C1 segment of cervical spinal cord (tissue), 14 donors: Measurements from ENCODE around the gene SCMH1.
A peak's percentile ranks its signal among the peaks of the same experiment; 100 is the strongest.
"Not testable (repeated sequence)": the region's sequence is repeated elsewhere in the genome, so short reads cannot be mapped to it uniquely, and the experiment has no call there.

Source experiments
- DNase-seq, 14 donors: peaks; one replicate each; lab custom pipeline; 2025; lab: John Stamatoyannopoulos, UW

Gene SCMH1

DNA sequence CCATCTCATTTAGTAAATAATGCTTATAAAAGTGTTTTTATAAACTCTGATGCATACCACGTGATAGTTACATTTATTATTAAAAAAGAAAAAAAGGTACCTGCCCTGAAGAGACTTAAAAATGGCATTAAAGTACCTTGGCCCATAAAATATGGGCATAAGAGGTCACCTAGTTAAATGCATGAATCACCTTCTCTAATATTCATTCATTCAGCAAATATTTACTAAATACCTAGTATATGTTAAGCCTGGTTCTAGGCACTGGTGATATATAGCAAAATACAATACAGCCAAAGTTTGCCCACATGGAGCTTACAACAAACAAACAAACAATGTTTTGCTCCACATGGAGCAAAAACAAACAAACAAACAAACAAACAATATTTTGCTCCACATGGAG is 87.0 kb downstream of the SCMH1 start:
- no peak for DNase-seq

DNA sequence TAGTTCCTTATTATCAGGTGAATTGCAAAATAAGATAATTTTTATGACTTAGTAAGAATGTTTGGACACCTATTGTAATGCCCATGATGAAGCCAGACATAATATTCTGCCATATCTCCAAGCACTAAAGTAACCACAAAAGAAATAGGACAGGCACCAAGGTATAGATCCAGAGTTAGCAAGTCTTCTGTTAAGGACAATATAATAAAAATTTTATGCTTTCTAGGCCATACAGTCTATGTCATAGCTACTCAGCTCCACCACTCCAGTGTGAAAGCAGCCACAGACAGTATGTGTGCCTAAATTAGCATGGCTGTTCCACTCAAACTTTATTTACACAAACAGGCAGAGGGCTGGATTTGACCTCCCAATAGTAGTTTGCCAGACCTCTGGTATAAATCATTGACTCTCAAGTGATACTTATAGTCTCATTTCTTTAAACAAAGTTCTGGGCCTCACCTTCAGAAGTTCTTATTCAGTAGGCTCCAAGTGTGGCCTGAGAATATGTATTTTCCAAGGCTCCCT is 88.3 kb downstream of the SCMH1 start:
- no peak for DNase-seq

DNA sequence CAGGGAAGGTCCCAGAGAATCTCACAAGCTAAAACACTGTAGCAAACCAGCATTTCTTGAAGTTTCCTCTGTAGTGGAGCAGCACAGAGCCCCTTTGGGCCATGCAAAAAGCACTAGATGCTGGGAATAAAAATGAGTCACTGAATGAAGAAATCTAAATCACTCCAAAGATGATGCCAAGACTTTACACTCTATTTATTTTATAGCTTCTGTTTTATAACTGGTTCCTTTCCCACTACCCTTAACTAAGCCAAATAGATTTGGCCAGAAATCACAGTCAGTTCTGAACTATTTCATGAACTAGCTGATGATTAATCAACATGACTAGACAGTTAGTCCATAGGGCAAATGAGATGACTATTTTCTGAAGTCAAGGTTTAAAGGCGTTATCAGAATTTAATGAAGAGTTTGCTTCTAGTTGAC is 89.5 kb downstream of the SCMH1 start:
- DNase-seq, result no peak

DNA sequence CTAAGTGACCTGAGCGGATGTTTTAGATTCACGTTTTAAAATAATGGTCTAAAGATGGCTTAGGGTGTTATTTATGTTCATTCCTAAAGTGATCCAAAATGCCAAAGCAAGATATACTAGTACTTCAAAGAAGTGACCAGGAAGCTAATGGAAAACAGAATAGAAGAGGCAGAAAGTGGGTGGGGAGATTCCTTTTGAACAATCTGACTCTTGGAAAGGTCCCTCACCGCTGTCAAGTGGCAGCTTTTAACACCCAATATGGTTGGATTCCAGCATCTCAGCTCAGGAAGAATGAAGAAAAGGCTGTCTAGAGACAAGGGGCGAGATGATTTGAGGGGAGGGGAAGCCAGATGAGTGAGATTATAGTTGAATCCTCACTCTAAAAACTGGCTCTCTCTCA is 90.3 kb downstream of the SCMH1 start:
- DNase-seq, result no peak

DNA sequence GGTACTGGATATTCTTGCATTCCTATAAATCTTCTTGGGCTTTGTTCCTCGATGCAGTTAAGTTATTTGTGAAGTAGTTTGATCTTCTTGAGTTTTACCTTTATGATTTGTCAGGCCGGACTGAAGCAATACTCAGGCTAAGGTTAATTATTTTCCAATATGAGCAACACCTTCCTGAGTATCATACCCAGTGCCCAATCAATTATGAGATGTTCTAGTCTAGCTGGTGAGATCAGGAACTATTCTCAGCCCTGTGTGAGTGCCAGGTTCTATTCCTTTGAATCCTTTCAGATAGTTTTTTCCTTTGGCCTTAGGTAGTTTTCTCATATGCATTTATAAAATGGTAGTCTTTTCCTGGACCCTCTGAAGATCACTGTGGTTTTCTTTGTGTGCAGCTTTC is 92.5 kb downstream of the SCMH1 start:
- DNase-seq, result no peak

DNA sequence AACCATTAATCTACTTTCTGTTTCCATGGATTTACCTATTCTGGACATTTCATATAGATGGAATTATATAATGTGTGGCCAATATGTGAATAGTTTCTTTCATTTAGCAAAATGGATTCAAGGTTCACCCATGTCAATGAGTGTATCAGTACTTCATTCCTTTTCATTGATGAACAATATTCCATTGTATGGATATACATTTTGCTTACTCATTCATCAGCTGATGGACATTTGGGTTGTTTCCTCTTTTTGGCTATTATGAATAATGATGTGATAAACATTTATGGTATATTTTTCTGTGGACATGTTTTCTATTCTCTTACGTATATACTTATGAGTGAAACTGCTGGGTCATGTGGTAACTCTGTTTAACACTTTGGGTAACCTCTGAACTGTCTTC is 97.8 kb downstream of the SCMH1 start:
- no peak for DNase-seq

DNA sequence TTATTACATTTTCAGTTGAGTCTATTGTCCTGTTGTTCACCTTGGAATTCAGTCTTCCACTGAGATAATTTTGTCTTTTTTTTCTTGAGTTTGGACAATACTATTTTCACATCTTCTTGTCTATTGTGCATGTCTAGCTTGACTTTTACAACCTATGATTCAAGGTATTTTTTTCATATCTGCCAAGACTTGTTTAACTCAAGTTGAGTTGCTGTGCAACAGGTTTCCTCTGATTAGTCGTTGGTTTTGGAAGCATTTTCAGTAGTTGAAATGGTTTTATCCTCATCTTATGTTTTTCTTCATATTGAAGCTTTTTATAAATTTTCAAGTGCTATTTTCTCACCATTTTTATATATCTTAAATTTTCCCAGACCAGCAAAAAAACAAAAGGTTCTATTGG is 103.6 kb downstream of the SCMH1 start:
- DNase-seq, result no peak

DNA sequence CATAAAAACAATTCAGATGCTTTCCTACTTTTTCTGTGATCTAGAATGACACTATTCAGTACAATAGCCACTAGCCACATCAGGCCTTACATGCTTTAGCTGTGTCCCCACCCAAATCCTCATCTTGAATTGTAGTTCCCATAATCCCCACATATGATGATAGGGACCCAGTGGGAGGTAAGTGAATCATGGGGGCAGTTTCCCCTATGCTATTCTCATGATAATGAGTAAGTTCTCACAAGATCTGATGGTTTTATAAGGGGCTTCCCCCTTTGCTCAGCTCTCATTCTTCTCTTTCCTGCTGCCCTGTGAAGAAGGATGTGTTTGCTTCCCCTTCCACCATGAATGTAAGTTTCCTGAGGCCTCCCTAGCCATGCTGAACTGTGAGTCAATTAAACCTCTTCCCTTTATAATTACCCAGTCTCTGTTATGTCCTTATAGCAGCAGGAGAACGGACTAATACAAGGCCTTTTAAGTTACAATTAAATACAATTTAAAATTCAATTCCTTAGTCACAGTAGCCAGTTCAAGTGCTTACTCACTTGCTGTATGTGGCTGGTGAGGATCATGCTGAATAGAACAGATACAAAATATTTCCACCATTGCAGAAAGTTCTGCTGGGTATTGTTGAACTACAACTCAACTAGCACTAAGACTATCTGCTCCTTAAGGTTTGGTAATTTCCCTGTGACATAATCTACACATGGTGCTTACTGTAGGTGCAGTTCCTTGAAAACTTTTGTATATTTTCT is 106.7 kb downstream of the SCMH1 start:
- DNase-seq, result no peak

DNA sequence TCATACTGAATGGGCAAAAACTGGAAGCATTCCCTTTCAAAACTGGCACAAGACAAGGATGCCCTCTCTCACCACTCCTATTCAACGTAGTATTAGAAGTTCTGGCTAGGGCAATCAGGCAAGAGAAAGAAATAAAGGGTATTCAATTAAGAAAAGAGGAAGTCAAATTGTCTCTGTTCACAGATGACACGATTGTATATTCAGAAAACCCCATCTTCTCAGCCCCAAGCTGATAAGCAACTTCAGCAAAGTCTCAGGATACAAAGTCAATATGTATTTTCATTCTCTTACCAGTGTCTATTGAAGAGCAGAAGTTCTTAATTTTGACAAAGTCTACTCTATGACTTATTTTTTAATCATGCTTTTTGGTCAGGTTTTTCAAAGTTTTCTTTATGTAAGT is 107.8 kb downstream of the SCMH1 start:
- DNase-seq, result not testable (repeated sequence)

DNA sequence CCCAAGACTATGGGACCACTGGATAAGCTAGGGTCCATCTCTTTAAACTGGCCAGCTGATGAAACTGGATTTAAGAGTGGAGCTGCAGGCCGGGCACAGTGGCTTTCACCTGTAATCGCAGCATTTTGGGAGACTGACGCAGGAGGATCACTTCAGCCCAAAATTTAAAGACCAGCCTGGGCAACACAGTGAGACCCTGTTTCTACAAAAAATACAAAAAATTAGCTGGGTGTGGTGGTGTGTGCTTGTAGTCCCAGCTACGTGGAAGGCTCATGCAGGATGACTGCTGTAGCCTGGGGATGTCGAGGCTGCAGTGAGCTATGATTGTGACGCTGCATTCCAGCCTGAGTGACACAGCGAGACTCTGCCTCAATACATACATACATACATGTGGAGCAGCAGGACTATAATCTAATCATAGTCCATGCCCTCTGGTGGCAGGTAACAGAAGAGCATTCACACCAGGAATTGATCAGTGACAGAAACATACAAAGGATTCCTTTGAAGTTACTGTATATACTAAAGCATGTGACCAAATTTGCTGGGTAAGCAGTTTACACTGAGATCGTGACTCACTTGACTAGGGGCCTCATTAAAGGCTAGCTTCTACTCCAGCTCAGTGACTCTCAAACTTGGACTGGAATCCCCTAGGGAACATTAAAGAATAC is 119.1 kb downstream of the SCMH1 start:
- no peak for DNase-seq

DNA sequence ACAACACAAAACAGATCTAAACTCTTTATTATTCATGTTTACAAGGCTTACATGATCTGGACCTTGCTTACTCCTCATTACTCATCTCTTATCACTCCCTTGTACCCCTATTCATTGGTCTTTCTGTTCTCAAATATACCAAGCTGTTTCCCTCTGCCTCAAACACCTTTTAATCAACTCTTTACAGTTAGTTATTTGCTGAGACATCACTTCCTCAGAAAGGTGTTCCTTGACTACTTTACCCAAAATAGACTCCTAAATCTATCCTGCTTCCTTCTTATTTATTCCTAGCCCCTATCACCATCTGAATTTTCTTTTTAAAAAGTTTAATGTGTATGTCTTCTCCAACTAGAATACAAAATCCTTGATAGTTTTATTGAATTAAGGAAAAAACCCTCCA is 120.0 kb downstream of the SCMH1 start:
- no peak for DNase-seq

DNA sequence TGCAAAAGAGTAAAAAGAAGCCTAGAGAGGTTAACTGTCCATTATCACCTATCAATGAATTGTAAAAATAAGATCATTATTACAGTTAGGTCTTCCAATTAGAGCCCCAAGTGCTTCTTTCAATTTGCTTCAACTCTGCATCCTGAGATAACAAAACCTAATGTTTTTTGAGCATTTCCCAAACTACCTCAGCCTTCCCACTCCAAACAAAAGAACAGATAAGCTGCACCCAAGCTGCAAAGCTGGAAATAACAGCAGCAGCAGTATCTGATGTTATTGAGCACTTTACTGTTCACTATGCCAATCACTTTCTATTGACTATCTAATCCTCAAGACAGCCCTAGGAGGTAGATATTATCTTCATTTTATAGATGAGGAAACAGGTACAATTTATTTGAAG is 123.5 kb downstream of the SCMH1 start:
- DNase-seq, result no peak

DNA sequence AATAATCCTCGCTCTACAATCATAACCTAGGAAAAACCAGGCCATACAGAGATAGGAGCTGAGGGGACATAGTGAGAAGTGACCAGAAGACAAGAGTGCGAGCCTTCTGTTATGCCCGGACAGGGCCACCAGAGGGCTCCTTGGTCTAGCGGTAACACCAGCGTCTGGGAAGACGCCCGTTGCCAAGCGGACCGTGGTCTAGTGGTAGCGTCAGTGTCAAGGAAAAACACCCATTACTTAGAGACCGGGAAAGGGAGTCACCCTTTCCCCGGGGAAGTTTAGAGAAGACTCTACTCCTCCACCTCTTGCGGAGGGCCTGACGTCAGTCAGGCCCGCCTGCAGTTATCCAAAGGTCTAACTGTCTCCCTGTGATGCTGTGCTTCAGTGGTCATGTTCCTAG is 124.9 kb downstream of the SCMH1 start:
- not testable (repeated sequence) for DNase-seq

DNA sequence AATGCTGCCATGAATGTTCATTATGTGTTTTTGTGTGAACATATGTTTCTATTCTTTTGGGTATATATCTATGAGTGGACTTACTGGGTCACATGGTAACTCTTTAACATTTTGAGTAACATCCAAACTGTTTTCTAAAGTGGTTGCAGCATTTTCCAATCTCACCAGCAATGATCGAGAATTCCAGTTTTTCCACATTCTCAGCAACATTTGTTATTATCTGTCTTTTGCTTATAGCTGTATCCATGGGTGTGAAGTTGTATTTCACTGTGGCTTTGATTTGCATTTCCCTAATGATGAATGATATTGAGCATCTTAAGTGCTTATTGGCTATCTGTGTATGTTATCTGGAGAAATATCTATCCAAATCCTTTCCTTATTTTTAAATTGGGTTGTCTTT is 131.4 kb downstream of the SCMH1 start:
- no peak for DNase-seq

DNA sequence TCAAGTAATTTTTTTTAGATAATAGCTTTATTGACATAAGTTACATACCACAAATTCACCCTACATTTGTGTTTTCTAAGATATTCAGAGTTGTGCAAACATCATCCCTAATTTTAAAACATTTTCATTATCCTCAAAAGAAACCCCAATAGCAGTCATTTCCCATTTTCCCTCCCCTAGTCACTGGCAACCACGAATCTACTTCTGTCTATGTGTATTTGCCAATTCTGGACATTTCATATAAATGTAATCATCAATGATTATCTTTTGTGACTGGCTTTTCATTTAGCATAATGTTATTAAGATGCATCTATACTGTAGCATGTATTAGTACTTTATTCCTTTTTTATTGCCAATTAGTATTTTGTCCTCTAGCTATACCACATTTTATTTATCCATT is 131.8 kb downstream of the SCMH1 start:
- DNase-seq, result no peak

DNA sequence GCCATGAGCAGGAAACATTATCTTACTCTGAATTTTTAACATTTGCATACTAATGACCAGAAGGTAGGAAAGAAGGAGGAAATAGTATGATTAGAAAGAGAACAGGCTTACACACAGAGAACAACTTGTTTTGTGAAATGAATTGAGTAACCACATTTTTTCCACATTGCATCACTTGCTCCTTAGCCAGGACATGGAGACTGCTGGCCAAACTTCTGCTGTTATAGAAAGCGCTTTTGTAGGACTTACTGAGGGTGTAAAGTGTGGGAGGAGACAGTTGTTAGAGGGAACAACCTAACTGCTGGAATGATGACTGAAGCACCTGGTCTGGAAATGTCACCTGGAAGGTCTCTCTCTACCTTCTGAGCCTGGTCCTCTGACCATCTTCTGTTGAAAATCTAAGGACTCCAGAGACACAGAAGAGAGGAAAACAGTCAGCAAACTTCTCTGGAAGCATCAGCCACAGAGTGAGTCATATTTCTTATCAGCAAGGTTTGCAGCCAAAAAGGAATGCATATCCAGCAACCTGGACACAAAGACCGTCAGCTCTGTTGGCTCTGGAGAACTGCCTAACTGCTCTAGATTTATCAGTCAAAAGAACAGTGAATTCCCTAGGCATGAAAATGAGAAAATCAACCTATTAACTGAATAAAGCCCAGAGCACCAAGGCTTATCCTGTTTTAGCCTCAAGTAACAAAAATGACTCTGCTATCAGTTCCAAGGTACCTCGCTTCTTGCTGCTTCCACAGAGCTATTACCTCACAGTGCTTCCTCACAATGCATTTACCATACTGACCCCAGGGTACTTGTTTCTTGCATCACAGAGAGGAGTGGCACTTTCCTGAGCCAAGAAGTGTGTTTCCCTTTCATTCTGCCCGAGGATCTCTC is 132.6 kb downstream of the SCMH1 start:
- peak in 1 of 14 donors; percentile 2 for DNase-seq

DNA sequence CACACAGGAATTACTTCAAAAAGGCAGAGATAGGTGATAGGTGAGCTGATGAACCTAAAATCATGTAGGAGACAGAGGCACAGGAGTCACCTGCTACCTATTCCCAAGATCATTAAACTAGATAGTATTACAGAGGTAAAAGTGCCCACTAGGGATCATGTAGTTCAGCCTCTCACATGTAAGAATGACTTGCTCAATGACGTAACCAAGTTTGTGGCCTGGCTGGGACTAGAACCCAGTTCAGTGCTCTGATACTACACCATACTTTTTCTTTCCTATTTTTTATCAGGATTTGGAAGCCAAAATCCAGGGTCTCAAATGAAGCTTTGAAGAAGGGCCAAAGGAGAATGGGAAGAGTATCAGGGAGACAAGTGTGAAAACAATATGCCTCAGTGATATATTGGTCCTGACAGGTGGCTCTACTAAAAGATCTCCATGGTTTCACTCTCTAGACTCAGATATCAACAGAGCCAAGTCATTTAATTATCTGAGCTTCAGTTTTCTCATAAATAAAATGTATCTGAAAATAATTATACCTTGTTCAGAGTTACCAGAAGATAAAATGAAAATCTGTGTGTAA is 133.3 kb downstream of the SCMH1 start:
- no peak for DNase-seq

DNA sequence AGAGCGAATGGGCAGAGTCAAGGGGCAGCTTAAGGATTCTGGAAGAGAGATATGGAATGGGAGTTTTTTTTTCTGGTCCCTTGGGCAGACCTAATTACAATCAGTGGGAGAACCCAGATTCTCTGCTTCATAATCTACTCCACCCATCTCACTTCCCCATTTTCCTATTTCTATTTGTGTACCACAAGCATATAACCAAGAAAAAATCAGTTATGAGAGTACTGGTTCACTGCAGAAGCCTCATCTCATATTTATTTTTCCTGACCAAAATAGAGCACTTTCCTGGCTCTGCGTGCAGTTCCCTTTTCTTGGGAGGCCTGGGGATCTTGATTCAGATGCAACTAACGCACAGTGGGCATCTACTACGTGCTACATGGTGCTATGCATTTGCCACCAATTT is 138.3 kb downstream of the SCMH1 start:
- no peak for DNase-seq

DNA sequence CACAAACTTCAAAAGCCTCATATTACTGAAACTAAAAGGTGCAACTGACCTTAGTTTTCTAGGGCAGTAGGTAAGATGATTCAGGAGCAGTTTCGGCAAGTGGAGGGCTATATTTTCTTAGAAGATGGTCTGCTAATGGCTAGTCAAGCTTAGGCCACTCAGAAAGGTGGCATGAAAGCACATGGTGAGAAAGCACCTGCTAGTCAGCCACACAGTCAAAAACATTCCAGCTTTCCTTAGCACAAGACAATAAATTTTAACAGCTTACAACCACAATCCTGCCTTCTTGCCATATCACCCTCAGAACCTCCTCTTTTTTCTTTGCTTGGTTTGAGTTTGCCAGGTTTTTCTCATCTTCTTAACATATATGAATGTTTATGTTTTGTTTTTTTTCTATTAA is 139.5 kb downstream of the SCMH1 start:
- no peak for DNase-seq

DNA sequence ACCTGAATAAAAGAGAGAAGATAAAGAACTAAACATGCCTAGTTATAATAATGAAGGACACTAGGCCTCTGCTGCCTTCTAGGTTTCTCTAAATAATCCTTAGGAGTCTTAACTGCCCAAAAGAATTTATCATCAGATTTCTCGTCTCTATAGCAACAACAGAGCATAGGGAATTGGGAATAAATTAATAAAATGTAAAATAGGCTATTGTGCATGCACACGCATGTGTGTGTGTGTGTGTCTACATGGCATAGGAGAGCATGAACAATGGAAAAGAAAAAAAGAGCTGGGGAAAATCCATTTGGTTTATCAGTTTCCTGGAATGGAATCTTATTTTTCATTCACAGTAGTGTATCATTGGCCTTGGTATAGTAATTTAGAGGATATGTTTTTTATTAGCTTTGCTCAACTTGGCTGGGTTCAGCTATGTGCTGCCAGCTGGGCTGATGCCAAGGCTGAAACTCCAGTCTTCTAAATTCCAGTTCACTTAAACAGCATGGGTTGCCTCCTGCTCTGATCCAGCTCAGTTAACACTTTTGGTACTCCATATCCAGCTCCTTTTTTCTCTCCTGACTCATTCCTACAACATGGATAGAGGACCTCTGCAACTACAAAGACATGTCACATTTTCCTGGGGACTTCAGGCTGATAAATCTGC is 140.0 kb downstream of the SCMH1 start:
- peak in 3 of 14 donors; percentile 2 to 36 (median 25) for DNase-seq

DNA sequence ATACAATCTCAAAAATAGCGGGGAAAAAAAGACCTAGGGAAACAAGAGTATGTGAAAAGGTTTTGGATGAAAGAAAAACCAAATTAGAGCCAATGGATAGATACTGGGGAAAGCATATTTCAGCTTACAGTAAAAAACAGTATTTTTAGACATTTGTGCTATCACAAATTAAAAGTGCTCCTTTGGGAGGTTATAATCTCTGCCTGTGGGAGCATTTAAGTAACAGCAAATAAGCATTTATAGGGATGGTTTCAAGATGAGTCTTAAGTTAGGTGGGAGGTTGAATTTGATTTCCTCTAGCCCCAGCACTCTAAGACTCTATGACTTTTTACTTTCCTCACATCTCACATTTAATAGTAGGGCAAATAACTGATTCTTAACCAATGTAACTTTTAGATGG is 141.0 kb downstream of the SCMH1 start:
- no peak for DNase-seq
